Panc1 (cell line): Measurements from ENCODE around the gene P2RX1. TPM values are rescaled to one million over a fixed set of nuclear protein-coding genes. Genes with fewer than 3 reads are reported as not detected.

Experiments
- ATAC-seq: fragments of 200-7000 bp; cut with Tn5 transposase; 2 replicates; pipeline ENCODE4 v1.9.1; 2020; ENCODE audit warnings: mild to moderate bottlenecking, moderate library complexity
- BruUV-seq: library from RNA; stranded (reverse); fragments of 400-500 nt; replicated peaks from 2 replicates; lab custom pipeline; 2021; lab: Mats Ljungman, UMichigan
- CTCF ChIA-PET: fragments of 300-600 bp; sonication (Branson Sonifier 250); formaldehyde crosslinking; loops from one replicate; lab custom pipeline; 2022; ENCODE audit warnings: antibody characterized with exemption; lab: Charles Lee
- POLR2A ChIA-PET: fragments of 300-600 bp; sonication (Branson Sonifier 250); formaldehyde crosslinking; loops from one replicate; lab custom pipeline; 2022; ENCODE audit warnings: antibody characterized with exemption; lab: Charles Lee
- DNase-seq: peaks from one replicate; pipeline ENCODE4 v3.0.0-alpha.2; 2010; ENCODE audit warnings: low read depth, low spot score
- H3K27ac ChIP-seq: 2 replicates; pipeline ENCODE4 v1.5.1; 2011; ENCODE audit warnings: mild to moderate bottlenecking, low read length, inconsistent platforms
- H3K27me3 ChIP-seq: fragments of 200-500 bp; sonication (Bioruptor generic); 2 replicates; pipeline ENCODE4 v1.6.0; 2014; ENCODE audit warnings: low read length, inconsistent platforms; ENCODE audit not compliant: control insufficient read depth, insufficient read depth
- H3K36me3 ChIP-seq: fragments of 200-500 bp; sonication (Bioruptor generic); 2 replicates; pipeline ENCODE4 v1.5.1; 2014; ENCODE audit warnings: inconsistent platforms, mild to moderate bottlenecking, low read length, moderate library complexity; ENCODE audit not compliant: control insufficient read depth, insufficient read depth
- H3K4me1 ChIP-seq: 2 replicates; pipeline ENCODE4 v1.5.1; 2011; ENCODE audit warnings: inconsistent platforms, mild to moderate bottlenecking, low read length, moderate library complexity; ENCODE audit not compliant: control insufficient read depth, insufficient read depth
- H3K4me3 ChIP-seq, 2 experiments: 2 replicates each; pipeline ENCODE4 v1.5.1; 2011 to 2012; ENCODE audit warnings: low read depth in 2 of 2, low read length in 2 of 2, mild to moderate bottlenecking in 2 of 2, inconsistent platforms in 1 of 2, moderate library complexity in 1 of 2
- H3K9me3 ChIP-seq: fragments of 200-500 bp; sonication (Bioruptor generic); 2 replicates; pipeline ENCODE4 v1.5.1; 2014; ENCODE audit warnings: low read depth, mild to moderate bottlenecking, inconsistent platforms, low read length, moderate library complexity; ENCODE audit not compliant: control insufficient read depth, insufficient read depth
- POLR2AphosphoS5 ChIP-seq: IDR thresholded peaks from 2 replicates; pipeline ENCODE4 v1.6.1; 2012; ENCODE audit warnings: mild to moderate bottlenecking, low read depth, low read length, moderate library complexity
- SIN3A ChIP-seq: IDR thresholded peaks from 2 replicates; pipeline ENCODE4 v1.6.1; 2012; ENCODE audit warnings: low read depth, mild to moderate bottlenecking, low read length, moderate library complexity, borderline replicate concordance; ENCODE audit not compliant: insufficient read depth
- TCF7L2 ChIP-seq: IDR thresholded peaks from 2 replicates; pipeline ENCODE4 v1.6.1; 2011; ENCODE audit warnings: mild to moderate bottlenecking, low read depth, low read length, inconsistent platforms
- in situ Hi-C: cut with HindIII; loops from 2 replicates; pipeline ENCODE4 v1.10.0; 2016; ENCODE audit warnings: low sequenced_read_pairs, low pct_unique_long_range_greater_than_20kb
- intact Hi-C: fragments of 100-400 bp; cut with micrococcal nuclease; formaldehyde crosslinking; loops from one replicate; pipeline ENCODE4 v1.10.0; 2022; ENCODE audit not compliant: unreplicated experiment
- total RNA-seq: library from RNA; stranded (reverse); gene quantifications from one replicate; pipeline ENCODE4 v1.2.1, GENCODE V29; 2021; ENCODE audit not compliant: unreplicated experiment
- TF ChIP-seq, protein P1 (sequence below), 2 experiments: IDR thresholded peaks; 2 replicates each; pipeline ENCODE4 v1.6.1; 2011 to 2012; ENCODE audit warnings: low read depth in 2 of 2, control low read depth in 1 of 2, low read length in 1 of 2, mild to moderate bottlenecking in 1 of 2, moderate library complexity in 1 of 2; ENCODE audit not compliant: insufficient read depth in 1 of 2
- TF ChIP-seq, protein P2 (sequence below): fragments of 450-650 bp; IDR thresholded peaks from 2 replicates; pipeline ENCODE4 v1.5.1; 2017; ENCODE audit warnings: mild to moderate bottlenecking

Gene P2RX1
- total RNA-seq, 1 experiment from 2014 or later, result not detected

DNA sequence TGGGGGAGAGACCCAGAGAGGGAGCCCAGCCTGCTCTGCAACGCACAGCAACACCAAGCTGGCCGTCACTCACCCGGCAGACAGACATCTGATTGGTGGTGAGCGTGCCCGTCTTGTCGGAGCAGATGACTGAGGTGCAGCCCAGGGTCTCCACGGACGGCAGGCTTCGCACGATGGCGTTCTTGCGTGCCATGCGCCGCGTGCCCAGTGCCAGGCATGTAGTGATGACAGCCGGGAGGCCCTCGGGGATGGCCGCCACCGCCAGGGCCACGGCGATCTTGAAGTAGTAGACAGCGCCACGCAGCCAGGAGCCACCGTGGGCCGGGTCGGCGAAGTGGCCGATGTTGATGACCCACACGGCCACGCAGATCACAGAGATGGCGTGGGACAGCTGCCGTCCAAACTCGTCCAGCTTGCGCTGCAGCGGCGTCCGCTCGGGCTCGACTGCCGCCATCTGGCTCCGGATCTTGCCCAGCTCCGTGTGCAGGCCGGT is 31.1 kb upstream of the P2RX1 start:
- Histone ChIP-seq H3K27me3 (no peaks in the 10 kb centered on the region), H3K9me3 (no peaks in the 10 kb centered on the region), H3K27ac (no peak overlapping the region), H3K36me3 (no peaks in the 10 kb centered on the region), H3K4me3 (no peak overlapping the region), H3K4me1 (no peaks in the 10 kb centered on the region)
- no TSS peak for BruUV-seq
- intact Hi-C loops (no loop called here), in situ Hi-C loops (no loop called here)
- ATAC-seq (no peak), DNase-seq (no peak)
- ChIA-PET POLR2A (no interaction called here), CTCF (interaction anchor here (0.6 kb wide), 1 partner anchor 175 kb away, joined by 3 read pairs; no protein-coding TSS in a partner anchor)
- TF ChIP-seq, protein P1, sequence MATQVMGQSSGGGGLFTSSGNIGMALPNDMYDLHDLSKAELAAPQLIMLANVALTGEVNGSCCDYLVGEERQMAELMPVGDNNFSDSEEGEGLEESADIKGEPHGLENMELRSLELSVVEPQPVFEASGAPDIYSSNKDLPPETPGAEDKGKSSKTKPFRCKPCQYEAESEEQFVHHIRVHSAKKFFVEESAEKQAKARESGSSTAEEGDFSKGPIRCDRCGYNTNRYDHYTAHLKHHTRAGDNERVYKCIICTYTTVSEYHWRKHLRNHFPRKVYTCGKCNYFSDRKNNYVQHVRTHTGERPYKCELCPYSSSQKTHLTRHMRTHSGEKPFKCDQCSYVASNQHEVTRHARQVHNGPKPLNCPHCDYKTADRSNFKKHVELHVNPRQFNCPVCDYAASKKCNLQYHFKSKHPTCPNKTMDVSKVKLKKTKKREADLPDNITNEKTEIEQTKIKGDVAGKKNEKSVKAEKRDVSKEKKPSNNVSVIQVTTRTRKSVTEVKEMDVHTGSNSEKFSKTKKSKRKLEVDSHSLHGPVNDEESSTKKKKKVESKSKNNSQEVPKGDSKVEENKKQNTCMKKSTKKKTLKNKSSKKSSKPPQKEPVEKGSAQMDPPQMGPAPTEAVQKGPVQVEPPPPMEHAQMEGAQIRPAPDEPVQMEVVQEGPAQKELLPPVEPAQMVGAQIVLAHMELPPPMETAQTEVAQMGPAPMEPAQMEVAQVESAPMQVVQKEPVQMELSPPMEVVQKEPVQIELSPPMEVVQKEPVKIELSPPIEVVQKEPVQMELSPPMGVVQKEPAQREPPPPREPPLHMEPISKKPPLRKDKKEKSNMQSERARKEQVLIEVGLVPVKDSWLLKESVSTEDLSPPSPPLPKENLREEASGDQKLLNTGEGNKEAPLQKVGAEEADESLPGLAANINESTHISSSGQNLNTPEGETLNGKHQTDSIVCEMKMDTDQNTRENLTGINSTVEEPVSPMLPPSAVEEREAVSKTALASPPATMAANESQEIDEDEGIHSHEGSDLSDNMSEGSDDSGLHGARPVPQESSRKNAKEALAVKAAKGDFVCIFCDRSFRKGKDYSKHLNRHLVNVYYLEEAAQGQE (IDR thresholded peaks at IDR 0.05; ENCODE audit: insufficient read depth in 1 of 2, low read depth in 2 of 2, low read length in 1 of 2), result no peak
- TF ChIP-seq TCF7L2, result no peak
- TF ChIP-seq, protein P2, sequence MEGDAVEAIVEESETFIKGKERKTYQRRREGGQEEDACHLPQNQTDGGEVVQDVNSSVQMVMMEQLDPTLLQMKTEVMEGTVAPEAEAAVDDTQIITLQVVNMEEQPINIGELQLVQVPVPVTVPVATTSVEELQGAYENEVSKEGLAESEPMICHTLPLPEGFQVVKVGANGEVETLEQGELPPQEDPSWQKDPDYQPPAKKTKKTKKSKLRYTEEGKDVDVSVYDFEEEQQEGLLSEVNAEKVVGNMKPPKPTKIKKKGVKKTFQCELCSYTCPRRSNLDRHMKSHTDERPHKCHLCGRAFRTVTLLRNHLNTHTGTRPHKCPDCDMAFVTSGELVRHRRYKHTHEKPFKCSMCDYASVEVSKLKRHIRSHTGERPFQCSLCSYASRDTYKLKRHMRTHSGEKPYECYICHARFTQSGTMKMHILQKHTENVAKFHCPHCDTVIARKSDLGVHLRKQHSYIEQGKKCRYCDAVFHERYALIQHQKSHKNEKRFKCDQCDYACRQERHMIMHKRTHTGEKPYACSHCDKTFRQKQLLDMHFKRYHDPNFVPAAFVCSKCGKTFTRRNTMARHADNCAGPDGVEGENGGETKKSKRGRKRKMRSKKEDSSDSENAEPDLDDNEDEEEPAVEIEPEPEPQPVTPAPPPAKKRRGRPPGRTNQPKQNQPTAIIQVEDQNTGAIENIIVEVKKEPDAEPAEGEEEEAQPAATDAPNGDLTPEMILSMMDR, result no peak
- no peak for TF ChIP-seq POLR2AphosphoS5

DNA sequence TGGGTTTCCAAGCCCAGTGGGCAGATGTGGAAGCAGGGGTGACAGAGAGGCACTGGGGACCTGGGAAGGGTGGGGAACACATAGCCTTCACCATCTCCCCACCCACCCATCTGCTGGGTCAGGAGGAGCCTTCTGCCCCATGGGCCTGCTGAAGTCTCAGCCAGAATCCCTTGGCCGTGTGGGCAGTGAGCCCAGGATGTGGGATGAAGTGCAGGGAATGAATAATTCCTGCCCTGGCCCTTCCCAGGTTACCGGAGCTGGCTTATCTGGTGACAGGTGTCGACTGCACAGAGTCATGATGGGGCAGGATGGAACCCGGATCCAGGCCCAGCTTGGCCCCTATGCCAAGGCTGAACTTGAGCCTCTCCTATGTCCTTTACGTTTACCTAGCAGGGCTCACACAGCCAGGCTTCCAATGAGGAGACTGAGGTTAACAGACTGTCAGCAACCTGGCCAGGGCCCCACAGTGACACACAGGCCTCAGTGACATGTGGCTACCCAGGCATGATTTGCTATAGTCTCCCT is 30.5 kb upstream of the P2RX1 start:
- POLR2A ChIA-PET, result no interaction called here
- no TSS peak for BruUV-seq
- peak; percentile 41 for ATAC-seq
- H3K4me1 ChIP-seq, result no peaks in the 10 kb centered on the region
- no peak for TF ChIP-seq POLR2AphosphoS5
- no peak for TF ChIP-seq SIN3A
- TF ChIP-seq, protein P2, result no peak
- TF ChIP-seq, protein P1 (IDR thresholded peaks at IDR 0.05; ENCODE audit: insufficient read depth in 1 of 2, low read depth in 2 of 2, low read length in 1 of 2), result no peak
- no peak for TF ChIP-seq TCF7L2
- no peak for DNase-seq
- no peaks in the 10 kb centered on the region for H3K27me3 ChIP-seq
- H3K9me3 ChIP-seq, result no peaks in the 10 kb centered on the region
- in situ Hi-C loops, result no loop called here
- intact Hi-C loops, result no loop called here
- H3K4me3 ChIP-seq, result no peak overlapping the region
- H3K27ac ChIP-seq, result no peak overlapping the region
- no peaks in the 10 kb centered on the region for H3K36me3 ChIP-seq
- CTCF ChIA-PET, result no interaction called here
